Measurements from ENCODE around the gene CDC42BPA.

Gene CDC42BPA

DNA sequence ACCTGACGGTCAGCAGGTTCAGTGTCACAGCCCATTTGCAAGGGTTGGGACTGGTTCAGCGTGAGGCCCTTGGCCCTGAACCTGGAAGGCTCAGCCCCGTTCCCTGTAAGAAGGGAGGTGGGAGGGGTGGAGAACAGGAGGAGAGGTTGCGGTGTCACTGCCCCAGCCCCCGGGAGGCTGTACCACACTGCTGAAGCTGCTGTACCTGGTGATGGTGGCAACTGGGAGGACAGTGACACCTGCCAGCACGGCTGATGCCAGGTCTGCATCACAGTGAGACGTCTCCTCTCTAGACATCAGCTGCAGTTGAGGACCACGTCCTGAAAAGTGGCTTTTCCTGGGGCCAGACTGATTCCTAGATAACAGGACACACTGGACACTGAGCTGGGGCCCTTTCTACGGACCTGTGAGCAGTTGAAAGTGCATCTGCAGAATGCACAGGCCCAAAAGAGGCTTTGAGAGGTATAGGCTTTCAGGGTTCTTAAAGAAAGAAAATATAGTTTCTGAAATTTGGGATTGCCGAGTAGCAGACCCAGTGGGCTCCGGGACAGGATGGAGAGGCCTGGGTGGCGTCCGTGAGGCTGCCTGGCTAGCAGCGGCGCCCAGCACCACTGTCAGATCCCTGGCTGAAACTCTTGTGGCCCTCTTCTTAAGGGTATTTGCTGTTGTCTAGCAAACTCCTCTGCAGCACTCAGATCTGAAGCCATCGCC lies 330.5 kb downstream of the CDC42BPA start:
- no peak for DNase-seq

DNA sequence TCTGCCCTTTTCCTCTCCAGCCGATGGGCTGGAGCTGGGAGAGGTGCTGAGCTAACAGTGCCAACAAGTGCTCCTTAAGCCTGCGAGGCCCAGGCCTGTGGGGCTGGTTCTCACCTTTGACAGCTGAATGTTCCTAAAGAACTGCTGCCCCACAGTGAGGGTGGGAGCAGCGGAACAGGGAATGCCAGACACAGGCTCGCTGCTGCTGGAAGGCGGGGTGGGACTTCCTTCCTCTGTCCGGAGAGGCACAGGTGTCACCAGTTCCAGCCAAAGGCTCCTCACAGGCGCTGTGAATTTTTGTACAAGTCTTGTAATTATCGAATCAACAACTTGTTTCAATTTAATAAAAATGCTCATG lies 331.1 kb downstream of the CDC42BPA start:
- no peak for DNase-seq

DNA sequence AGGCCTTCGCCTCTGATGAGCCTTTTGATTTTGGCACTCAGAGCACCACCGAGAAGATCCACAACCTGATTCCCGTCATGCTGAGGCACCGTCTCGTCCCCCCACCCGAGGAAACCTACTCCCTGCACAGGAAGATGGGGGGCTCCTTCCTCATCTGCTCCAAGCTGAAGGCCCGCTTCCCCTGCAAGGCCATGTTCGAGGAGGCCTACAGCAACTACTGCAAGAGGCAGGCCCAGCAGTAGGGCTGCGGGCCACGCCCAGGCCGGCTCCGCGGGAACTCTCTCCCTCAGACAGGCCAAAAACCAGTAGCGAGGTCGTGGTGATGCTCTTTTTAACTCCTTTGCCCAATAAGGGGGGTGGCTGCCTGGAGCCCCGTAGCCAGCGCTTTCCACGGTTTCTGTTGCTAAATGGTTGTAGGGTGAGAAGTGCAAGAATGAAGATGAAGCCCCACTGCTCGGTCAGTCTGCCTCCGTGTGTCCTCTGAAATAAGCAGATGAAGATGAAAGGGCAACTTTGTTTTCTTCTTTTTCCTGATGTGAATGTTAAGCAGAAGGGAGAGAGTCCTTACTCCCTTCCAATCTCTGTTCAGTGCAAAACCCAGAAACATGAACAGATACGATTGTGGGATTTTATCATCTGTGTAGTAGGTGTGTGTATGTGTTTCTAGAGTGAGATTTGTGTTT lies 331.7 kb downstream of the CDC42BPA start:
- no peak for DNase-seq

DNA sequence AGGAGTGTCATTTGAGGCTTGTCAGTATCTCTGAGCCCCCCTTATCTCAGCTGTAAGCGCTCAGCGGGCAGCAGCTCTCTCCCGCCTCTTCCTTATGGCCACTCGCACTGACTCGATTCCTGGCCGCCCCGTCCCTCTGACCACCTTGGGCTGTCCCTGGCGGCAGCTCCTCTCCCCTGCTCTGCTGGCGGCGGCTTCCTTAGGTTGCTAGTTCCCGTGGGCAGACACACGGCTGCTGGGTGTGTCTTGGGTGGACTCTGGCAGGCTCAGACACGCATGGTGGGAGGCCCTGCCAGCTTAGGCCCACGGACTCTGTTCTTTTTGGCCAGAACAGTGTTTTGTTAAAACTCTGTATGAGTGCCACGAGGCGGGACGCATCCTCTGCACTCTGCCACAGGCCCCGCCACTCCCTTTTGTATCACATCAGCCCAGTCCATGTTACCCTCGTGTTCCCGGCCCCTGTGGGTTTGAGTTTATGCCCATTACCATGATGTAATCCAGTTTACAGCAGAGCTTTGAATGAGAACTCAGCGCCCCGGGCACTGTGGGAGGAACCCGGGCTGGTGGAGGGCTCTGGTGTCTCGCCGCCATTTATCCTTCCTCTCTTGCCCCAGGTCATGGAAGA lies 332.3 kb downstream of the CDC42BPA start:
- no peak for DNase-seq

DNA sequence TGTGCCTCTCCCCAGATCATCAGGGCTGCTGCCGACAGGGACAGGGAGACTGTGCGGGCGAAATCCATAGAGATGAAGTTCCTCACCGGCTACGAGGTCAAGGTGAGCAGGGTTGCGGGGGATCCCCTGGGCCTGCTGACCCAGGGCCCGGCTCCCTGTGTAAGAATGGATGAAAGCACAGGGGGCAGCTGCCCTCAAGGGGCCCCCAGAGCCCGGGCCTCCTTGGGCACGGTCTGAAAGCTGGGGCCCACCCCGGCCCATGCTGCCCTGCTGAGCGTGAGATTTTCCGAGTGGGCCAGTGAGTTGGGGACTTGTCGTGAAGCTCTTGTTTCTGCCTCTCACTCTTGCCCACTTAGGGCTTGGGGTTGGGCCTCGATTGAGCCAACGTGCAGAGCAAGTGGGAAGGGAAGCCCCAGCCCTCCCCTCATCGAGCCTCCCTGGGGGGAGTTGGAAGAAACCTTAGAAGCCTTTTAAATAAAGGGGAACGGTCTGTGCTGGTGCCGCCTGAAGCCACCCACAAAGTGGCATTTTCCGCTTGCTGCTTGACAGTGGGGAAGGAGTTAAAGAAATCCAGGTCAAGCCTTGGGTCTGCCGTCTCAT lies 333.0 kb downstream of the CDC42BPA start:
- no peak for DNase-seq

DNA sequence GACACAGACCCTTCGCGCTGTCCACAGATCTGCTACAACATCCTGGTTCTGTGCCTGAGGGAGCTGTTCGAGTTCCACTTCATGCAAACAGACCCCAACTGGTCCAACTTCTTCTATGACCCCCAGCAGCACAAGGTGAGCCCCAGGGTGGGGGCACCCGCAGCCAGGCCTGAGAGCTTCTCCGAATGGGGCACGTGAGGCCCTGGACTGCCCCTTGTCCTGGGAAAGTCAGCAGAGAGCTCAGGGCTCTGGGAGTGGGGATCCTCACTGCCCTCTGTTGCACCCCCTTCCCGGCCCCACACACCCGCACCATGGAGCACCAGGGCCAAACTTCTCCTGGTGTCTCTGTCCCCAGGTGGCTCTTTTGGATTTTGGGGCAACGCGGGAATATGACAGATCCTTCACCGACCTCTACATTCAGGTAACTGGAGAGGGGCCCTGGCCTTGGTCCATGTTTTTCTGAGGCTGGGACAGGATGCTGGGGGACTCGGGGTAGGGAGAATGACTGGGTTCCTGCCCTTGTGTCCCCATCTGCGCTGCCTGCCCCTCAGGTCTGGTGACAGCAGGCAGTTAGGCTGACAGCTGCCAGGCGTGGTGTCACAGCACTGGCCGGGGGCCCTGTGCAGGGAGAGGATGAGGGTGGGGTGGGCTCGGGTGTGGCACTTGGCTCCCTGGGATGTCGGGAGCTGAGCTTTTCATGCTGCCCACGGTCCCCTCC lies 333.6 kb downstream of the CDC42BPA start:
- no peak for DNase-seq

DNA sequence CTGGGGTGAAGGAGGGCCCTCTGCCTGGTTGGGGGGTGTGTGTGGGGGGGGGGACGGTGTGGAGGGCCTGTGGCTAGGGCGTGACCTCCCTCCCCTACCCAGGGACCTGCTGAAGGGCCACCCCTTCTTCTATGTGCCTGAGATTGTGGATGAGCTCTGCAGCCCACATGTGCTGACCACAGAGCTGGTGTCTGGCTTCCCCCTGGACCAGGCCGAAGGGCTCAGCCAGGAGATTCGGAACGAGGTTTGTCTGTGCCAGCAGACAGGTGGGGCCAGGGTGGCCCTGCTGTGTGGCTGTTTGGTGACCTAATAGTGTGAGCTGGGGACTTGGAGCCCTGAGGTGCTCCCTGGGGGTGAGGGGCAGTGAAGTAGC lies 334.3 kb downstream of the CDC42BPA start:
- DNase-seq: no peak

DNA sequence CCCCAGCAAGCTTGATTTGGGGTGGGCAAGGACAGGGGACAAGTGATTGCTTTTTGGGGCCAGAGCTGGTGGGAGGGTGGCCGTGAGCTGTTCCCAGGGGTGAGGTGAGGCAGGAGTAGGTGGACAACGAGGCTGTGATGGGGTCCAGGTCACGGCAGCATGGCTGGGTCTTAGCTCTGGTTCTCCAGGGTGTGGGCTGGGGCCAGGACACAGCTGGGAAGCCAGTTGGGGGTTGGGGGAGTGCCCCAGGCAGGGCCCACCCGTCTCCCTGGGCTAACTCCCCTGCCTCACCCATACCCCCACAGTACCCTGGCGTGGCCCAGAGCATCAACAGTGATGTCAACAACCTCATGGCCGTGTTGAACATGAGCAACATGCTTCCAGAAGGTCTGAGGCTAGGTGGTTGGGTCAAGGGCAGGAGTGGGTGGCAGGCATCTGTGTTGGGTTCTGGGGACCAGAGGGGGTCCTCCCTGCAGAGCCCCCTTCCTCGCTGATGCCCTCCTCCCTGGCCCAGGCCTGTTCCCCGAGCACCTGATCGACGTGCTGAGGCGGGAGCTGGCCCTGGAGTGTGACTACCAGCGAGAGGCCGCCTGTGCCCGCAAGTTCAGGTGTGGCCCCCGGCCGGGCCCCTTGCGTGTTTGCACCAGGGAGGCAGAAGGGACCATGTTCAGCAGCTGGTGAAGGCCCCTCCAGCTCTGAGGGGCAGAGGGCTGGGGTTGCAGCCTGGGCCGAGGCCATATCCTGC lies 334.9 kb downstream of the CDC42BPA start:
- DNase-seq: no peak

DNA sequence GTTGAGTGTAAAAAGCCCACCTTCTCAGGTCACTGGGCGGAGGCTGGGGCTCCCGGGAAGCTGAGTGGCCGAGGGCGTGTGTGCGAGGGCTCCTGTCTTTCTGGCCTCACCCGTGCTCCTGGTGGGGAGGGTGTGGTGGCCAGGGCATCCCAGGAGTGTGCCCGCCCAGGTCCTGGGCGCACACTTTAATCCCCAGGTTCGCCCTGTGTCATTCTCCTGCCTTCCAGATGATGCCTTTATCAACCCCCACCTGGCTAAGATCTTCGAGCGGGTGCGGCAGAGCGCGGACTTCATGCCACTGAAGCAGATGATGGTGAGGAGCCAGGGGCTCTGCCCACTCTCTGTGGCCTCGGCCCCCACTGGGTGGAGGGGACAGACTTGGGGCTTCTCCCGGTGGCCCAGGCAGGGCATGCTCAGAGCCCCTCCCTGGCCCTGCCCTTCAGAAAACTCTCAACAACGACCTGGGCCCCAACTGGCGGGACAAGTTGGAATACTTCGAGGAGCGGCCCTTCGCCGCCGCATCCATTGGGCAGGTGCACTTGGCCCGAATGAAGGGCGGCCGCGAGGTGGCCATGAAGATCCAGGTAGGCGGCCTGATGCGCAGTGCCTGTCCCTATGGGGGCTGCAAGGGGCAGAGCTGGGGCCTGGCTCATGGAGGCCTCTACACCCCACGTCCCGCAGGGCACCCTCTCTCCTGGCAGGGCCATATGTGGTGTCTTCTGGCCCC lies 335.7 kb downstream of the CDC42BPA start:
- DNase-seq: no peak

DNA sequence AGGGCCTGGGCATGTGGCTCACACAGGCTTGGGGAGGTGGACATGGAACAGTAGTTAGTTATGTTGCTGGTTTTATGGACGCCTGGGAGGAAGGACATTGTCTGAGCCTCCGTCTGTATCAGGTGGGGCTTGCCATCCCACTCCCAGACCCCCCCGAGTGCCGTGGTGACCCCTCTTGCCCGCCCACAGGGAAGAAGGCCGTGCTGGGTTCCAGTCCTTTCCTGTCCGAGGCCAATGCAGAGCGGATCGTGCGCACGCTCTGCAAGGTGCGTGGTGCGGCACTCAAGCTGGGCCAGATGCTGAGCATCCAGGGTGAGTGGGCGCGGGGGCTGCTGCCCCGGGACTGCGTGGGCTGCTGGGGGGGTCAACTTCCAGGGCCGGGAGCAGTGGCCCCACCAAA lies 336.5 kb downstream of the CDC42BPA start:
- no peak for DNase-seq

DNA sequence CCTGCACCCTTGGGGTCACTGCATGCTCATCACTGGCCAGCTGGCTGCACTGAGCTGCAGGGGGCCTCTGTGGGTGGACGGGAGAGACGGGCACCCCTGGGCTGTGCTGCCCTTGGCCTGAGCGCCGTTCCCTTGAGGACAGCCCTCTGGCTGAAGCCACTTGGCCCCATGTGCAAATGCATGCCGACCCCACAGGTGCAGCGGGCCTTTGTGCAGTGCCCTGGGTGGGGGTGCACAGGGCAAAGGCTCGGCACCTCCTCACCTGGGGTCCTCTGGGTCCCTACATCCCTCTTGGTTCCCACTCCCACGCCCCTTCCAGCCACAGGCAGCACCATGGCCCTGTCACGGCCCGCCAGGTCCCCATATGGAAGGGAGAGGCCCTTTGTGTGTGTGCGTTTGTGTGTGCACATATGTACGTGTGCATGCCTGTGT lies 336.9 kb downstream of the CDC42BPA start:
- DNase-seq: no peak

DNA sequence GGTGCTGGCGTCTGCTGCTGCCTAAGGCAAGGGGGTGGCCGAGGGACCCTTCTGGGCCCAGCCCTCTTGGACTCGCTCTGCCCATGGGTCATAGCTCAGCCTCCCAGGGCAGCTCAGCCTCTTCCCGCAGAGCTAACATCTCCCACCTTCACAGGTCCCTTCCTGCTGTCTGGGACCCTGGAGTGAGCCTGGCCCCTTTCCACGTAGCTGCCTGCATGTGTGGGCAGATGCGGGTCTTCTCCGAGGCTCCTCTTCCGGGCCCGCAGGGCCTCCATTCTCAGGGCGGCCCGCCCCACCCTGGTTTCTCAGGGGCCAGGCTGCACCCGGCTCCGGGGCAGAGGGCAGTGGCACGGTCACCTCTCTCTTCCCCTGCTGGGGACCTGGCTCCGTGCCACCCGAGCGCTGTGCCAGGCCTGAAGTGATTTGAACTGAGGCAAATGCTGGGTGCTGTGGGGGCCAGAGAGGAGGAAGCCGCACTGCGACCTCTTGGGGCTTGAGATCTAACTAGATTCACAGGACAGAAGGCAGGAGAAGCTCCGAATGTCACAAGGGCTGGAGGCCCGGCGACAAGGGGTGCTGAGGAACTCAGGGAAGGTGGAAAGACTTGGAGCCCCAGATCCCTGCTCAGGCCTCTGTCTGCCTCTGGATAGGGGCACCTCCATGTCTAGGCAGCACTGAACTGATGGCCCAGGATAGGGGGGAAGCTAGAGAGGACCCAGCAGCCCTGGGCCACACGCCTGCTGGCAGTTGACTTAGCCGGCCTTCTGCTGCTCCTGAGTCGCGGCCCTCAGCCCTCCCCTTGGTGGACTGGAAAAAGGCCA lies 337.5 kb downstream of the CDC42BPA start:
- DNase-seq: no peak

DNA sequence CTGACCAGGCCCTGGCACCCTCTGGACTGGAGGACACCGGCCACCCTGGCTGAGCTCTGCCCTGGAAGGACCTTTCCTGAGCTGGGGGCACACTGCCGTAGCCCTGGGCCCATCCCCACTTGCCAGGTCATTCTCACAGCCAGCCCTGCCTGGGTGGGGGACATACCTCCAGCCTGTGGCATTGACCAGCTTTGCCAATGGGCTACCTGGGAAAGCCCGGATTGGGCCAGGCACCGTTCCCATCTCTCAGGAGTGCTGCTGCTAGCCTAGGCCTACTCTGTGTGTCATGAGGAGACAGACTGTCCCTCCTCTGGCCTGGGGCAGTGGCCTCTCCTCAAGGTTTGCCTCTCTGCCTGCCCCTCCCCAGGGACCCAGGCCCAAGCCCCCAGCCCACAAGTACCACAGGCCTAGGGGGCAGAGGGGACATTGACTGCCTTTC lies 338.2 kb downstream of the CDC42BPA start:
- no peak for DNase-seq

DNA sequence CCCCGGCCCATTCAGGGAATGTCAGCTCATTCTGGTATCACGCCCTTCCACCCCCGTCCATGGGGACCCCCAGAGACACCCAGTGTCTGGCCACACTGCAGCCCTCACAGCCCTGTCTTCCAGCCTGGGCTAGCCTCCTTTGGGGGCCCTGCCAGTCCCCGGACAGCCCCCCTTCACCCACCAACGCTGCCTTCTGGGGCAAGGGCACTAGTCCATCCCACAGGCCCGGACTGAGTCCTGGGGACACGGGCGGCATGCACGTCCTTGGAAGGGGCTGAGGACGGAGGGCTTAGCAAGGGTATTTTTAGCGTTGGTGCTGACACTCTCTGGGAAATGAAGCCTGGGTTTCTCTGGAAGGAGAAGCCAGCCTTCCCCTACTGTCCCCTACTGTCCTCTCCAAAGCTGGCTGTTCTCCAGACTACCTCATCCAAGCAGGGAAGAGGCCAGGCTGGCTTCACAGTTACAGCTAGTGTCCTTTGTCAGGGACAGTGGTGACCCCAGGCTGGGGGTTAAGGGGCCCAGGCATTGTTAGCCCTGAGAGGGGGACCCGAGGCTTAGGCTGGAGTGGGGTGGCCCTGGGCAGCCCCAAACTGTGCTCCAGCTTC lies 338.7 kb downstream of the CDC42BPA start:
- no peak for DNase-seq

DNA sequence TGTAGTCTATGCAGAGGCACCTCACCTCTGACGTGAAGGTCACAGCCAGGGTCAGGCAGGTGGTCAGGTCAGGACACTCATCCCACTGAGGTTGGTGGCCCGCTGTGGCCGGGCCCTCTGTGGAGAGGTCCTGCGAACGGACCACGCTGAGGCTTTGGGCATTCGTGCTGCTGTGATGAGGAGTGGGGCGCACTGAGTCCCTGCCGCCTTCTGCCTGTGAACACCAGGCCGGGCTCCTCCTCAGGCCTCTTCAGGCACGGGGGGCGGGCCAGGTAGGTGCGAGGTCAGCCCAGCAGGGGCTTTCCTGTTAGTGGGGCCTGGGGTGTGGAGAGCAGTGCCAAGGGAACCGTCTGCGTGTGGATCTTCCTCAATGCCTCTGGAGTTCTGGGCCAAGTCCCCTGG lies 339.2 kb downstream of the CDC42BPA start:
- DNase-seq: no peak

DNA sequence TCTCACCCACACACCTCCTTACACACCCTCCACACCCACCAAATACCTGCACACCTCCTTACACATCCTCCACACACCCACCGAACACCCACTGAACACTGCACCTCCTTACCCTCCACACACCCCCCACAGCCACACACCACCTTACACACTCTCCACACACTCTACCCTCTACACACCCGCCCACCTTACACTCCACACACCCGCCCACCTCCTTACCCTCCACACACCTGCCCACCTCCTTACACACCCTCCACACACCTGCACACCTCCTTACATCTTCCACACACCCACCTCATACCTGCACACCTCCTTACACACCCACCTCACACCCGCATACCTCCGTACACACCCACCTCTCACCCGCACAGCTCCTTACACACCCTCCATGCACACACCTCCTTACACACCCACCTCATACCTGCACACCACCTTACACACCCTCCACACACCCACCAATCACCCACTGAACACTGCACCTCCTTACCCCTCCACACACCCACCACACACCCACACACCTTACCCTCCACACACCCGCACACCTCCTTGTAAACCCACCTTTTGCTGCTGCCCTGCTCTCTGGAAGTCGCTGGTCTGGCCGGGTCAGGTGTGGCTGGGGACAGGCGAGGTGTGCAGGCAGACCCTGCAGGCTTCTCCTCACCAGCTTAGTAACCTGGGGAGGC lies 339.7 kb downstream of the CDC42BPA start:
- DNase-seq: no peak

DNA sequence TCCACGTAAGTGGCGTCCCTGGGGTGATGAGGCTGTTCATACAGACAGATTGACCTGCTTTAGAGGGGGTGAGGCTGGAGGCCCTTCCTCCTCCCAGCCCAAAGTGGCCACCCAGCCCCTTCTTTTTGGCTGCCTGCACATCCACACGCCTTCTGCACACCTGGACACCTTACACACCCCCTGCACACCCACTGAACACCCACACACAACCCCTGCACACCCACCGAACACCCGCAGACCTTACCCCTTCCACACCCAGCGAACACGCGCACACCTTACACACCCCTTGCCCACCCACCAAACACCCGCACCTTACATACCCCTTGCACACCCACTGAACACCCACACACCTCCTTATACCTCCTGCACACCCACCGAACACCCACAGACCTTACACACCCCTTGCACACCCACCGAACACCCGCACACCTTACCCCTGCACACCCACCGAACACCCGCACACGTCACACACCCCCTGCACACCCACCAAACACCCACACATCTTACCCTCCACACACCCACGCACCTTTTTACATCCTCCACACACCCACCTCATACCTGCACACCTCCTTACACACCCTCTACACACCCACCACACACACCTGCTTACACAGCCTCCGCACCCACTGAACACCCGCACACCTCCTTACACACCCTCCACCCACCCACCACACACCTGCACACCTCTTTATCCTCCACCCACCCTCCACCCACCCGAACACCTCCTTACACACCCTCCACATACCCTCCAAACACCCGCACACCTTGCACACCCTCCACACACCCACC lies 340.5 kb downstream of the CDC42BPA start:
- DNase-seq: no peak

DNA sequence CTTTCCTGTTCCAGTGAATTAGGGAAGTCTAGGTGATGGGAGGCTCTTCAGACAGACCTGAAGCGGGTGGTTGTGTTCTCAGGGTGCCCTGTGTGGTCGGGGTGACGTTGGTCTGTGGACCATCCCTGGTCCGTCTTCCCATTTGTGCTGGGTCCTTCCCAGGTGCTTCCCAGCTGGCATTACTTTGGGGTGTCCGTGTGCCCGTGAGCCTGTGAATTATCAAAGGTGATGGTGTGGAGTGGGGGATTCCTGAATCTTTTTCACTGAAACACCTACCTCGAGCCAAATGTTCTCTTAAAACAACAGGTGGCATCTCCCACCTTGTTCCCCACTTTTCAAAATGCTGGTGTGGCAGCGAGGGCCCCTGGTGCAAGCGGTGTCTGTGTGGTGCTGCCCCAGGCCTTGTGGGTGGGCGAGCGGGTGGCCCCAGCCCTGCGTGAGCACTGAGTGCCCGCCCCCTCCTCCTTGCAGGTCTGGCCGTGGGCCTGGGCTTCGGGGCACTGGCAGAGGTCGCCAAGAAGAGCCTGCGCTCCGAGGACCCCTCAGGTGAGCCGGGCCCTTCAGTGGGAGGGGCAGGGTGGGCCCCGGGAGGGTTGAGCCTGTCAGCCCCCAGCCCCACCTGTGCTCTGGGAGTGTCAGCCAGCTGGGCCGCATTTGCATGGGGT lies 341.2 kb downstream of the CDC42BPA start:
- DNase-seq: no peak
